Loucy (cell line): Measurements from ENCODE around the gene REXO5.

ENCODE experiments used
- CTCF ChIP-seq: fragments of 200-600 bp; sonication (generic); conservative IDR thresholded peaks from 2 replicates; pipeline ENCODE4 v1.5.1; 2014; ENCODE audit warnings: mild to moderate bottlenecking, antibody characterized with exemption, low read length
- EZH2phosphoT487 ChIP-seq: fragments of 200-600 bp; IDR thresholded peaks from 2 replicates; pipeline ENCODE4 v1.6.1; 2018; ENCODE audit warnings: antibody characterized with exemption, mild to moderate bottlenecking, moderate library complexity, borderline replicate concordance

GRCh38 chr16:20862162-20862960, 56.0 kb downstream of the REXO5 start:
- TF ChIP-seq CTCF (no peak), EZH2phosphoT487 (no peak)
